Measurements from ENCODE around the gene PLCL2. TPM values are rescaled to one million over a fixed set of nuclear protein-coding genes. Genes with fewer than 3 reads are reported as not detected.
"Not testable (repeated sequence)": the region's sequence is repeated elsewhere in the genome, so short reads cannot be mapped to it uniquely, and the experiment has no call there.

PLCL2 gene
- total RNA-seq, 2 experiments from 2014 or later = 15.8 to 16.0 TPM

GRCh38 chr3:17077606-17078005 lies 192.9 kb downstream of the PLCL2 start:
- ChIA-PET CTCF (no interaction called here), POLR2A (no interaction called here)

DNA sequence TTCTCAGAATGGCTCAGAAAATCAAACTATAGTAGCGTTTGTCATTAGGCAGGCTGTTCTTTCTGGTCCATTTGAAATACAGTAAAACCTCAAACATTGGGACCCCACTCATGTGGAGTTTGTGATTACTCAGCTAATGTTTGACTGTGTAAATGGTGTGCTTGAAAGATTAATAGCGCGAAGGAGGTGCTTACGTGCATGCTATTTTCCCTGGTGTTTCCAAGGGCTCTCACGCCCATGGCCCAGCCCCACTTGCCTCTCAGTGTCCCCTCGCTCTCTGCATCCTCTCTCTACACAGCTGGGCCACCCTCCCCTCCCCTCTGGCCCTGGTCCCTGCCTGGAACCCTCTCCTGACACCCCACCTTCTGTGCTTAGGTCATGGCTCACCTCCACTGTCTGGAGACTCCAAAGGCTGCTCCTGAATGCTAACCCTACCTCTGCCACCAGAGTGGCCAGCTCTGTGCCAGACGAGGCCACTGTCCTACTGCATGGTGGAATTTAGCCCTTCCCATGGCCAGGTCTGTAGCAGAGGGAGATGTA lies 194.2 kb downstream of the PLCL2 start:
- CTCF ChIA-PET = no interaction called here

DNA sequence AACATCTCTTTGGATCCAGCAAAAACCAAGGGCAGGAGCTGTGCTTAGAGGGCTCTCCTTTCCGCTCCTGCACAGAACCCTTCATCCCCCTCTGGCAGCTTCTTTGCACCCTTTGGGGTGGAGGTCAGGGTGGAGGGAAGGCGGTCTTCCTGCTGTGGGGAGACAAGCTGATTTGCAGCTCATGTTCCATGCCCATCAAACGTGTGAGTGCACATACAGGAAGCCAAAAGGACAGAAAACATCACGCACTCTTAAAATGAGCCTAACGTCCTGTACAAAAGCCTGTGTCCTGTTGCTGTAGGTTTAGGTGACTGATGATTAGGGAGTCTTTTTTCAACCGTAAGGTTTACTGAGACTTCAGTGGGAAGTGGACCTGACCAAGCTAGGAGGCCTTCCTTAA lies 195.2 kb downstream of the PLCL2 start:
- CTCF ChIA-PET = no interaction called here
- POLR2A ChIA-PET = no interaction called here

More for the DNA sequence above, 194.2 kb downstream of the PLCL2 start:
- POLR2A ChIA-PET = no interaction called here

DNA sequence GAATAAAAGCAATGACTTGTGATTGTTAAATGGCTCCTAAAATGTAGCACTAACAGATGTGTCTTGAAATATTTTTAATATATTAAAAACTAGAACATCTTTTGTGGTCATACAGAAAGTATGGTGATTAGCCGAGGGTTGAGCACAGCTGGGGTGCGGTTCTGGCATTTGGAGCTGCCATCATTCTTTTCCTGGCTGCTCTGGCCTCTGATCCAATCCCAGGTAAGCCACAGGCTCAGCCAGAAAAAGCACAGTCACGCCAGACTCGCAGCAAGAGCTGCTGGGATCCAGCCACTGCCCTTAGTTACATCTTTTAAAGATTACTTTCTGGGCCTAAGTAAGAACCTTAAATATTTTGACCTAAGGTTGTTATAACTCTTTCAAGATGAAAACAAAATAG lies 196.8 kb downstream of the PLCL2 start:
- ChIA-PET CTCF (interaction anchor here (0.7 kb wide), 1 partner anchor 212 kb away, joined by 3 read pairs; no protein-coding TSS in a partner anchor), POLR2A (no interaction called here)

GRCh38 chr3:17087509-17087908 lies 202.8 kb downstream of the PLCL2 start:
- CTCF ChIA-PET = no interaction called here

DNA sequence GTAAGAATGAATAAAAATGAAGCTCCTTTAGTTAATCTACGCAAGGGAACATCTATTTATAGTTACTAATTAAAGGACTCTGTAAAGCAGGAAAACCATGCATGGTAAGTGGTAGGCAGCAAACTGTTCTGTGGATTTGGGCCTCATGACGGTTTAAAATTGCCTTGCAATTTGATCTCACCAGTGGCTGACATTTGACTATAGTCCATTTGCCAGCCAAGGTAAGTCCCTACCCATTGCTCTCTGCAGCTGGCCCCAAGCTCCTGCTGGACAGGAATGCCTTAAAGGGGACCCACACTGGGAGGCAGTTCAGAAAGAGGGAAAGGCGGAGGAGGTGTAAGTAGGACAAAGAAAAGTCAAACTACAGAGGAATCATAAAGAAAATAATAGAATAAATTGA lies 203.3 kb downstream of the PLCL2 start:
- ChIA-PET POLR2A (no interaction called here), CTCF (no interaction called here)

More at GRCh38 chr3:17087509-17087908, 202.8 kb downstream of the PLCL2 start:
- POLR2A ChIA-PET = no interaction called here

DNA sequence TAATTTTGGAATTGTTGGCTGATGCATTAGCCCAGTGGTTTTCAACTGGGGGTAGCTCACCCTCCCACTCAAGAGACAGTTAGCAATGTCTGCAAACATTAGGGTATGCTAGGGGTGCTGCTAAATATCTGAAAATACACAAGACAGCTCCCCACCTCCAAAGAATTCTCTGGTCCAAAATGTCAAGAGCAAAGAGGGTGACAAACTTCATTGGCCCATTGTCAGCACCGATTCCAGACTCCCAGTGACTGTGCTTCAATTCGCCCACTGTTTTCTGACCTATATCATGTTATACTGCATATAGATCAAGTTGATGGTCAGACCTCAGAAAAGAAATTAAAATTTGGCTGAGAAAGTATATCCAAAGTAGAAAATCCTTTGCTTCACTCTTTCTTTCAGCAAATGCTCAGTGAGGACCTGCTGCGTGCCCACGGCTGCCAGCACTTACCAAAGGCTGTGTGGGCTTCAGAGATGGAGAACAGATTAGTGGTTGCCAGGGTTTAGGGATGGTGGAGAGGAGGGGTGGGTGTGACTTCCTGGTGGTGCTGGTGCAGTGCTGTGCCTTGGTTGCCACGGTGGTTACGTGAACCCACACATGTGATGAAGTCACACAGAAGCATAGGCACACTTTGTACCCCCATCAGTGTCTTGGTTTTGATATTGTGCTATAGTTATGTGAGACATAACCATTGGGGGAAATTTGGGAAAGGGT lies 204.0 kb downstream of the PLCL2 start:
- ChIA-PET POLR2A (no interaction called here), CTCF (no interaction called here)

DNA sequence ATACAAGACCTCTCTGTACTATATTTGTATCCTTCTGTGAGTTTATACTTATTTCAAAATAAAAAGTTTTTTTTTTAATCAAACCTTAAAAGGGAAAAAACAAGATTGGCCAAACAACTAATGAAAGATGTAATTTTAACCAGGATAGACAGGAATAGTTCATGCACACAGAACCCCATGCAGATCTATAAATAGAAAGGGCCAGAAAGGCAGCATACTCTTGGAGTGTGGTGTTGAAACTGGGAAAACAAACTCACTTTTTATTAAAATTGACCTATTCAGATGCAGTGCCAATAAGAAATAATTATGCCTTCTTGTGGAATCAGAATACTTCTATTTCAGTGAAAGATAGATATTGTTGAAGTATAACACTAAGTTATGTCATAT lies 204.6 kb downstream of the PLCL2 start:
- POLR2A ChIA-PET = no interaction called here
- CTCF ChIA-PET = no interaction called here

DNA sequence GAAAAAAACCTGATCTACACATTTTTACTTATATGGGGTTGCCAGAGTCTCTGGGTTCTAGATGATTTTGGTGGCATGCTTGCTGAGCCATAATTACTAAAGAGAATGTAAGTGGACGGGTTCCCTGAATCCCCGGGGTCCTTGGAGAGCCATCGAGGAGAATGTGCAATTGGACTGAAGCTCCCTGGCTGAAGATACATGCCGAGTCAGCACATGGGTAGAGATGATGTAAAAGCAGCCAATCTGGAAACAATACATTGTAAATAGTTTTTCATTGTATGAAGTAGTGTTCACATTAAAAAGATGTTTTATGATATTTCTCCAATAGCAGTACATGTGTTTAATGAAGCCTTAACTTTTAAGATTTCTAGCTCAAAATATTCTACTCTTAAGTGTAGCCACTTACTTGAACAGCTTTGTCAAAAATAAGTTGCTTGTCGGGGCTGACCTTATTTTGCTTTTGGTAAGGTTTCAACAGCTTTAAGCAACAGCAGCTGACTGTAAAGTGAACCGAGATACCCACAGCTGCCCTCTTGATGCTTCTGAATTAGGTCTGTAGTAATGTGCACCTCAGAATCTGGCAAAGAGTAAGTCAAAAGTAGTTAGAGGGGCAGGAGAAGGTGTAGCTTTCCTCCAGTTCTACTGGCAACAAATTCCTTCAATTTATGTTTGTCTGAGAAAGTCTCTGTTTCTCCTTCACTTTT lies 205.7 kb downstream of the PLCL2 start:
- POLR2A ChIA-PET = no interaction called here
- CTCF ChIA-PET = interaction anchor here (1.5 kb wide), 1 partner anchor 17 kb away, joined by 3 read pairs; no protein-coding TSS in a partner anchor

DNA sequence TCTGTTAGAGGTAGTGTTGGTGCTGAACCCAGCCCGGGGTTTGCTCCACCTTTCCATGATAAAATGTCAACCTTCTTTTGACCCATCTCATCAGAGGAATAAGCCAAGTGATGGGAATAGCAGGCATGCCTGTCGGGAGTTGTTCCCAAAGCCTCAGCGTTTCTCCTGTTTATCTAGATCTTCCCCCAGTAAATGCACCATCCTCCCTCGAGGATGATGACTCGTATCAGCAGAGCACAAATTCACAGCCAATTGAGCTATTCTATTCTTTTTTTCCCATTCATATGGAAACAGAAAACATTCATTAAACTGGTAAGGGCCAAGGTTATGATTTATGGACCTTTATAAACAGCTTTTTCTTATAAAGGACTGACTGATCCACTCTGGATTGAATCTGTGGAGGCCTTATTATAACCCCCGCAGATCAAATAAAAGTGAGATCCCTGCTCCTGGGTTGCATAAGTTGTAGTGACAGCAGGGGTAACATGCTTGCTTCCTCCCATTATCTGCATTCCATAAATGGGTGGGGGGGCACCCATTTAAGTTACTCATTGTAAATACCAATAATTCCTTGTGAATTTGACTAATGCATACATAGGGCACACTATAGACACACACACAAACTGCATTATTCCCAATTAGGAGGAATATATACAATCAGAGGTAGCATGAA lies 207.3 kb downstream of the PLCL2 start:
- CTCF ChIA-PET = no interaction called here
- POLR2A ChIA-PET = no interaction called here

GRCh38 chr3:17092583-17092933 lies 207.8 kb downstream of the PLCL2 start:
- POLR2A ChIA-PET = no interaction called here
- CTCF ChIA-PET = no interaction called here

DNA sequence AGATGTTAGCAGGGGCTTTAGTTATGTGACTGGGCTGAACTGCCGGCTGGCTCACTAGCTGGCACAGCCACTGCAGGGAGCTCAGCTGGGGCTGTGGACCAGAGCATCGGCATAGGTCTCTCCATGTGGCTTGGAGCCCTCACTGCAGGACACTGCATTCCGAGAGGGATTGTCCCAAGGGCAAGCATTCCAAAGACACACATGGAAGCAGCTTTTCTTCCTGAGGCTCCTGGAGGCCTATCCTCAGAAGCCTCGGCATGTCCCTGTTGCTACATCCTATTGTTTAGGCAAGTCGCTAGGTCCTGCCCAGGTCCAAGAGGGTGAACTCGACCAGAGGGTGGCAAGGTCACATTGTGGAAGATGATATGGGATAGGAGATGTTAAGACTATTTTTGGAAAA lies 209.8 kb downstream of the PLCL2 start:
- ChIA-PET POLR2A (no interaction called here), CTCF (no interaction called here)

DNA sequence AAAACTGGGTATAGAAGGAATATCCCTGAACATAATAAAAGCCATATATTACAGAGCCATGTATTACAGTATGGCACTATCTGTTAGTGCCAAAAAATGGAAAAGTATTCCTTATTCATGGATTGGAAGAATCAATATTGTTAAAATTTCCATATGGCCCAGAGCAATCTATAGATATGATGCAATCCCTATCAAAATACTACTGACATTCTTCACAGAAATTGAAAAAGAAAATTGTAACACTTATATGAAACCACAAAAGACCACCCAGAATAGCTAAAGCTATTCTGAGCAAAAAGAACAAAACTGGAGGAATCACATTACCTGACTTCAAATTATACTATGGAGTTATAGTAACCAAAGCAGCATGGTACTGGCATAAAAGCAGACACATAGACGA lies 218.8 kb downstream of the PLCL2 start:
- POLR2A ChIA-PET = no interaction called here
- CTCF ChIA-PET = no interaction called here

GRCh38 chr3:17106801-17107200 lies 222.0 kb downstream of the PLCL2 start:
- POLR2A ChIA-PET, CTCF ChIA-PET: not testable (repeated sequence)

GRCh38 chr3:17110660-17111396 lies 226.1 kb downstream of the PLCL2 start:
- POLR2A ChIA-PET = no interaction called here

GRCh38 chr3:17111586-17111985 lies 226.8 kb downstream of the PLCL2 start:
- POLR2A ChIA-PET = no interaction called here
- CTCF ChIA-PET = no interaction called here

More at GRCh38 chr3:17110660-17111396, 226.1 kb downstream of the PLCL2 start:
- CTCF ChIA-PET = no interaction called here

- ChIA-PET CTCF (no interaction called here), POLR2A (no interaction called here)
Observed at GRCh38 chr3:17115186-17115585, 230.4 kb downstream of the PLCL2 start.

- POLR2A ChIA-PET = no interaction called here
- CTCF ChIA-PET = no interaction called here
Observed at GRCh38 chr3:17116007-17116600, 231.3 kb downstream of the PLCL2 start.

DNA sequence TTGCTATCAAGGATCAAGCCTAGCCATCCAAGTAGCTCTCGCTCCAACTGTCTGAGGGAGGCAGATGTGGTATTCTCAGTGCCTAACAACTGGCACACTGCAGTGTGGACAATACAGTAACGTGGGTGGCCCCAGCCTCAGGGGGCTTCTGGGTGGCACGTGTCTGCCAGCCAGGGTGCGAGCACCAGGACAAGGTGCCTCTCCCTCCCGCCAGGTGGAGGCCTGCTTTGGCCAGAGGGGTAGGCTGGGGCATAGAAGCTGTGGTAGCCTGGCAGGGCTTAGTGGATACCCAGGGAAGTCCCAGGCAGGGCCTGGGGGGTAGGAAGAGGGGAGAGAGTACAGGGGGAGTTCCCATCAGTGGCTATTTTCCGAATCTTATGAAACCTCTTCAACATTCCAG lies 234.0 kb downstream of the PLCL2 start:
- CTCF ChIA-PET = no interaction called here
- POLR2A ChIA-PET = no interaction called here

Measured in activated CD8-positive, alpha-beta memory T cell treated with anti-CD3 and anti-CD28 coated beads for 36 hours (primary cell).